ENCODE results near the gene YY1. TPM values are rescaled to one million over a fixed set of nuclear protein-coding genes. Genes with fewer than 3 reads are reported as not detected.

YY1 gene
- total RNA-seq, 1 donor from 2014 or later: 72.0 TPM

DNA sequence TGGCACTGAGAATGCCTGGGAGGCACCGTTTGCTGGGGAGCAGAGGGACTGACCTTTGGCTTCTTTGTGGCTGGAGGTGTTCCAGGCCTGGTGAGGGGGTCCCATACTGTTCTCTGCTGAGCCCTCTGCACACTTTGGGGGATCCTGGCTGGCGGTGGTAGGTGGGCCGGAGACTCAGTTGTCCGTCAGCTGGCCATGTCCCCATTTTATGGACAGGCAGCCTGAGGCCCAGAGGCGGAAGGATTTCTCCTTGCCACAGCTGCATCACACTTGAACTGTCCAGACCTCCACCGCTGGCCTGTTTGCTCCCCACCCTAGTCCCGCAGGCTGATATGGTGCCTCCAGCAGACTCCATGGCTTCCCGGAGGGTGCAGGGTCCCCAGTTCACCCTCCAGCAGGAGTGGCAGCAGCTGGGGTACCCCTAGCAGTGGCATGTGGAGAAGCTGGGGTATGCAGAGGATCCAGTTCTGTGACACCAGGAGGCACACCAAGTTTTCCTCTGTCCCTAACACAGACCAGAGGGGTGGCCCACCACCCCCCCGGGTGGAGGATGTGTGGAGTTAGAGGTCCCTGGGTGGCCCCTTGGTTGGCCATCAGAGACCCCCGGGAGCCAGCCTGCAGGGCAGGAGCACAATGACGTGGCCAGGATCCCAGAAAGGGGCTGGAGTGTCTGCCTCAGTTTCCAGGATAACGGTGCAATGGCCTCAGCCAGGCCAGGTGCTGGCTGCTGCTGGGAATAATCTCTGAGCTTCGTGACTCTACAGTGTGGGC lies 52.5 kb downstream of the YY1 start:
- Mint-ChIP-seq H3K27ac (ENCODE audit: unreplicated experiment) (peak overlapping the region; percentile 78), H3K27me3 (ENCODE audit: low read depth) (peaks cover 8% of the 10 kb centered on the region), H3K4me1 (peaks cover 46% of the 10 kb centered on the region), H3K9me3 (no peaks in the 10 kb centered on the region), H3K36me3 (ENCODE audit: low read depth) (peaks cover 6% of the 10 kb centered on the region), H3K4me3 (peak overlapping the region; percentile 84)
- TF ChIP-seq, protein P1, sequence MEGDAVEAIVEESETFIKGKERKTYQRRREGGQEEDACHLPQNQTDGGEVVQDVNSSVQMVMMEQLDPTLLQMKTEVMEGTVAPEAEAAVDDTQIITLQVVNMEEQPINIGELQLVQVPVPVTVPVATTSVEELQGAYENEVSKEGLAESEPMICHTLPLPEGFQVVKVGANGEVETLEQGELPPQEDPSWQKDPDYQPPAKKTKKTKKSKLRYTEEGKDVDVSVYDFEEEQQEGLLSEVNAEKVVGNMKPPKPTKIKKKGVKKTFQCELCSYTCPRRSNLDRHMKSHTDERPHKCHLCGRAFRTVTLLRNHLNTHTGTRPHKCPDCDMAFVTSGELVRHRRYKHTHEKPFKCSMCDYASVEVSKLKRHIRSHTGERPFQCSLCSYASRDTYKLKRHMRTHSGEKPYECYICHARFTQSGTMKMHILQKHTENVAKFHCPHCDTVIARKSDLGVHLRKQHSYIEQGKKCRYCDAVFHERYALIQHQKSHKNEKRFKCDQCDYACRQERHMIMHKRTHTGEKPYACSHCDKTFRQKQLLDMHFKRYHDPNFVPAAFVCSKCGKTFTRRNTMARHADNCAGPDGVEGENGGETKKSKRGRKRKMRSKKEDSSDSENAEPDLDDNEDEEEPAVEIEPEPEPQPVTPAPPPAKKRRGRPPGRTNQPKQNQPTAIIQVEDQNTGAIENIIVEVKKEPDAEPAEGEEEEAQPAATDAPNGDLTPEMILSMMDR (conservative IDR thresholded peaks at IDR 0.05): no peak
- DNase-seq (ENCODE audit: low read depth, low spot score): no peak

DNA sequence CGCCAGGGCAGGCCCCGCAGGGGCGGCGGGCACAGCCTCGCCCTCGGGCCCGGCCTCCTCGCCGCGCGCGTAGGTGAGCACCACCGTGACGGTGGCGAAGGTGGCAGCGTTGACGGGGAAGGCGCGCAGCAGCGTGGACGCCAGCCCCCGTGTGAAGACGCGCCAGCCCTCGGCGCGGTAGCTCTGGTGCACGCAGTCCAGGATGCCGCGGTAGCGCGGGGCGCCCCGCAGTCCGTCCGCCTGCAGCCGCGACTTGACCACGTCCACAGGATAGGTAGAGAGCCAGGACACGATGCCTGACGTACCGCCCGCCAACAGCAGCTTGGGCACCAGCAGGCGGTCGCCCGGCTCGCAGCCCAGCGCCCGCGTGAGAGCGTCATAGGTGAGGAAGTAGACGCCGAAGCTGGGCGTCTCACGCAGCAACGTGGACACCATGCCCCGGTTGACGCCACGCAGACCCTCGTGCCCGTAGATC lies 53.4 kb downstream of the YY1 start:
- H3K4me3 Mint-ChIP-seq: no peak overlapping the region
- H3K27me3 Mint-ChIP-seq (ENCODE audit: low read depth): peaks cover 8% of the 10 kb centered on the region
- H3K36me3 Mint-ChIP-seq (ENCODE audit: low read depth): peaks cover 6% of the 10 kb centered on the region
- no peak overlapping the region for H3K27ac Mint-ChIP-seq (ENCODE audit: unreplicated experiment)
- TF ChIP-seq, protein P1 (conservative IDR thresholded peaks at IDR 0.05): no peak
- H3K4me1 Mint-ChIP-seq: peaks cover 40% of the 10 kb centered on the region
- DNase-seq (ENCODE audit: low read depth, low spot score): no peak
- H3K9me3 Mint-ChIP-seq: no peaks in the 10 kb centered on the region

DNA sequence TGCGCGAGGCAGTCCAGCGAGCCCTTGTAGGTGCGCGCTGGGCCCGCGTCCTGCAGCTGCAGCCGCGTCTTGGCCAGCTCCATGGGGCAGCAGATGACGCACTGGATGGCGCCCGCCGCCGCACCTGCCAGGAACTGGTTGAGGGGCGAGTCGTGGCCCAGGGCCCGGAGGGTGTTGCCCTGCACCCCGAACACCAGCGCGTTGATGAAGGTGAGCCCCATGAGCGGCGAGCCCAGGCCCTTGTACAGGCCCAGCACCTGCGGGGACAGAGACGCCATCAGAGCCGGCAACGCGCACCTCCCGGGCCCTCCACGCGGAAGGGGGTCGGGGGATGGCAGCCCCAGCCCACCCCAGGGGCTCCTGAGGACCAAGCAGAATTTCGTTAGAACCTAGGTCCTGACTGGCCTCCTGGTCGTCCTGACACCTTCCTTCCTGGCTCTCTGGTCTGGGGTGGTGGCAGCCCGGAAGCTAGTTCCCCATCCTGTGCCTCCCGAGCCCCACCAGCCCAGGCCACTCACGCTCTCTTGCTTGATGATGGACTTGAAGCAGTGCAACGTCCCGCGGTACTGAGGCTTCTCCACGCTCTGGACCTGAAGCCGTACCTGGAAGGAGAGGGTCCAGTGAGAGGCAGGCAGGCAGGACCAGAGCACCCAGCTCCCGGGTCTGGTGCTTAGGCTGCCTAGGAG lies 54.0 kb downstream of the YY1 start:
- TF ChIP-seq, protein P1 (conservative IDR thresholded peaks at IDR 0.05): no peak
- DNase-seq (ENCODE audit: low read depth, low spot score): no peak
- H3K36me3 Mint-ChIP-seq (ENCODE audit: low read depth): peaks cover 6% of the 10 kb centered on the region
- H3K4me1 Mint-ChIP-seq: peaks cover 35% of the 10 kb centered on the region
- no peak overlapping the region for H3K27ac Mint-ChIP-seq (ENCODE audit: unreplicated experiment)
- H3K4me3 Mint-ChIP-seq: peak overlapping the region; percentile 31
- H3K27me3 Mint-ChIP-seq (ENCODE audit: low read depth): peaks cover 6% of the 10 kb centered on the region
- no peaks in the 10 kb centered on the region for H3K9me3 Mint-ChIP-seq

DNA sequence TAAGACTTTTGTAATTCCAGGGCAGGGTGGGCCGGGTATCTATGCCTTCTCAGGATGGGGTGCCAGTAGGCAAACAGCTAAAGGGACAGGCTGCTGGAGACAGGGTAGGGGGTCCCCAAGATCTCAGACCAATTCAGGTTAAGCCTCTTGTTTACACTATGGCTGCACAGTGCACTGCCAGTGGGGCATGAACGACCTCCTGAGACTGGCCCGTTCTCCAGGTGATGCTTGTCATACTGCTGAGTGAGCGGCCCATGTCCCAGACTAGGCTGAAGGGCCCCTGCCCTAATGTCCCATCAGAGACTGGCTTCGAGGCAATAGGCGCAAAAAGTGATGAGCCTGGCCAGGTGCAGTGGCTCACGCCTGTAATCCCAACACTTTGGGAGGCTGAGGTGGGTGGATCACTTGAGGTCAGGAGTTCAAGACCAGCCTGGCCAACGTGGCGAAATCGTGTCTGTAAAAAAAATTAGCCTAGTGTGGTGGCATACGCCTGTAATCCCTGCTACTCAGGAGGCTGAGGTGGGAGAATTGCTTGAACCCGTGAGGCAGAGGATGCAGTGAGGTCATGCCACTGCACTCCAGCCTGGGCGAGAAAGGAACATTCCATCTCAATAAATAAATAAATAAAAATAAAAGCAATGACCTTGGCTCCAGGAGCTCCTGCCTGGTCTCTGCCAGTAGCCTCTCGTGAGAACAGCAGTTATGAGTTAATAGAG lies 54.7 kb downstream of the YY1 start:
- Mint-ChIP-seq H3K4me3 (peak overlapping the region; percentile 80), H3K27me3 (ENCODE audit: low read depth) (peaks cover 6% of the 10 kb centered on the region), H3K27ac (ENCODE audit: unreplicated experiment) (peak overlapping the region; percentile 86), H3K9me3 (no peaks in the 10 kb centered on the region), H3K36me3 (ENCODE audit: low read depth) (peaks cover 6% of the 10 kb centered on the region), H3K4me1 (peaks cover 33% of the 10 kb centered on the region)
- DNase-seq (ENCODE audit: low read depth, low spot score): no peak
- TF ChIP-seq, protein P1 (conservative IDR thresholded peaks at IDR 0.05): no peak

DNA sequence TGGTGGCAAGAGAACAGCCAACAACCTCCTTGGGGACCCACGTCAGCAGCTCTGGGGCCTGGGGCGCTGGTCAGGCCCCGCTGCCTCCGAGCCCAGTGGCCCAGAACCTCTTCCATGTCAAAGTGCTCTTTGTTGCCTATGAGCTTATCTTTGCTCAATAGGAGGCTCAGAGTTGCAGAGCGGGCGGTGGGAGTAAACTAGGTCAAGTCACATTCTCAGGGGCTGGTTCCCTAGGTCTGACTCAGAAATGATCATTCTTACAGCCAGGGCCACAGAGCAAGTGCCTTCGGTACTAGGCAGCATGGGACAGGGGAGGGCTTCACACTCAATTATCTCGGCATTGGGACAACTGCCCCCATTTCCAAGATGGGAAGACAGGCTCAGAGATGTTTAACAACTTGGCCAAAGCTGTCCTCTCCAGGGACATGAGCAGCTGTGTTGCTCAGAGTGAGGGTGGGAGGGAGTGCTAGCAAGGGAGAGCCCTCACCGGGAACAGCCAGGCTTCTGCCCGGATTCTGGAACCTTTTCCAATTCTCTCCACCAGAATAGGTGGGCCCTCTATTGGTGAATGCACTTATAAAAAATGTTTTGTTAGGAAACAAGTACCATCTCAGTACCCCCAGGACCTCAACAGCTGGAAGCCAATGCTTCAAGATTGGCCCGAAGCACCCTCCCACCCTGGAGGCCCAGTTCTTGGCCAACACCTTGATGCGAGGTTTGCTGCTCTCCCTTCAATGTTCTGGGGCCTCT lies 55.4 kb downstream of the YY1 start:
- no peaks in the 10 kb centered on the region for H3K9me3 Mint-ChIP-seq
- H3K4me1 Mint-ChIP-seq: peaks cover 25% of the 10 kb centered on the region
- H3K27ac Mint-ChIP-seq (ENCODE audit: unreplicated experiment): peak overlapping the region; percentile 86
- TF ChIP-seq, protein P1 (conservative IDR thresholded peaks at IDR 0.05): no peak
- H3K27me3 Mint-ChIP-seq (ENCODE audit: low read depth): peaks cover 4% of the 10 kb centered on the region
- H3K36me3 Mint-ChIP-seq (ENCODE audit: low read depth): peaks cover 3% of the 10 kb centered on the region
- peak overlapping the region; percentile 80 for H3K4me3 Mint-ChIP-seq
- no peak for DNase-seq (ENCODE audit: low read depth, low spot score)
